Activated effector memory CD4-positive, alpha-beta T cell treated with Interleukin-2 at 50 U/mL for 16 hours (primary cell): ENCODE measurements around the gene FOXO1.

Source experiments
- DNase-seq: peaks from one replicate; pipeline ENCODE4 v3.0.0-alpha.2; 2020

FOXO1 gene

GRCh38 chr13:40600149-40600751 is 66.2 kb downstream of the FOXO1 start:
- DNase-seq = no peak

GRCh38 chr13:40599747-40600146 is 66.7 kb downstream of the FOXO1 start:
- no peak for DNase-seq

- DNase-seq = no peak
Observed at GRCh38 chr13:40599124-40599523, 67.3 kb downstream of the FOXO1 start.

- DNase-seq = no peak
Observed at GRCh38 chr13:40598569-40598968, 67.9 kb downstream of the FOXO1 start.

GRCh38 chr13:40597735-40598365 is 68.6 kb downstream of the FOXO1 start:
- no peak for DNase-seq

GRCh38 chr13:40596484-40596883 is 70.0 kb downstream of the FOXO1 start:
- no peak for DNase-seq

- DNase-seq = no peak
Observed at GRCh38 chr13:40595693-40596092, 70.7 kb downstream of the FOXO1 start.

GRCh38 chr13:40592035-40592434 is 74.4 kb downstream of the FOXO1 start:
- DNase-seq = no peak

GRCh38 chr13:40591091-40591490 is 75.3 kb downstream of the FOXO1 start:
- no peak for DNase-seq

- no peak for DNase-seq
Observed at GRCh38 chr13:40590112-40590862, 76.2 kb downstream of the FOXO1 start.

GRCh38 chr13:40589285-40590109 is 76.9 kb downstream of the FOXO1 start:
- no peak for DNase-seq

- DNase-seq = no peak
Observed at GRCh38 chr13:40588101-40588500, 78.3 kb downstream of the FOXO1 start.

GRCh38 chr13:40586886-40587565 is 79.4 kb downstream of the FOXO1 start:
- DNase-seq = no peak

- DNase-seq = no peak
Observed at GRCh38 chr13:40585911-40586471, 80.5 kb downstream of the FOXO1 start.

- no peak for DNase-seq
Observed at GRCh38 chr13:40583738-40584137, 82.7 kb downstream of the FOXO1 start.

- DNase-seq = no peak
Observed at GRCh38 chr13:40582531-40582930, 83.9 kb downstream of the FOXO1 start.

- no peak for DNase-seq
Observed at GRCh38 chr13:40581277-40581579, 85.2 kb downstream of the FOXO1 start.

- DNase-seq = no peak
Observed at GRCh38 chr13:40580566-40581276, 85.7 kb downstream of the FOXO1 start.

GRCh38 chr13:40579535-40579934 is 86.9 kb downstream of the FOXO1 start:
- DNase-seq = no peak

- DNase-seq = no peak
Observed at GRCh38 chr13:40578055-40578454, 88.4 kb downstream of the FOXO1 start.

- DNase-seq = no peak
Observed at GRCh38 chr13:40576369-40576768, 90.1 kb downstream of the FOXO1 start.

GRCh38 chr13:40572961-40573360 is 93.5 kb downstream of the FOXO1 start:
- no peak for DNase-seq
